NCI-H748 (cell line): ENCODE results near the gene MFAP4.

Source experiments
- DNase-seq: peaks from one replicate; lab custom pipeline; 2025; ENCODE audit not compliant: unreplicated experiment; lab: John Stamatoyannopoulos, UW

Gene MFAP4

GRCh38 chr17:19410875-19411620 lies 24.1 kb upstream of the MFAP4 start, which contains the start of gene RNF112:
TSS of gene RNF112 (plus strand) at chr17:19411232. CDS start at chr17:19411409, 177 bp downstream.
- DNase-seq = peak; percentile 11

- no peak for DNase-seq
These were observed 23.1 kb upstream of the MFAP4 start for GRCh38 chr17:19410091-19410490.

- DNase-seq = no peak
These were observed 22.5 kb upstream of the MFAP4 start for GRCh38 chr17:19409509-19409908.

DNA sequence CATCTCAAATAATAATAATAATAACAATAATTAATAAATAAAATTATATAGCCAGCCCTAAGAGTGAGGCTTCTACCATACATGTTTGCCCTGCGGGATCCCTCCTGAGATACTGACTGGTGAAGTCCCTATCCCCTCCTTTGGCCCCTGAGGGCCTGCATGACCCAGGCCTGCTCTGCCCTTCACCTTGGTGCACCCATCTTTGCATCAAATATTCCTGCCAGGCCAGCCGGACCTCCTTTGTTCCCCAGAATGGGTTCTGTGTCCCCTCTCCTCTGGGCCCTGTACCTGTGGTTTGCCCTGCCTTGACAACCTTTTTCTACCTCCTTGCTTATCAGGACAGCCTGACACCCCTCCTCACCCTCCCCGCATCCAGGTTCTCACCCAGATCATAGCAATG lies 22.1 kb upstream of the MFAP4 start:
- DNase-seq = no peak

DNA sequence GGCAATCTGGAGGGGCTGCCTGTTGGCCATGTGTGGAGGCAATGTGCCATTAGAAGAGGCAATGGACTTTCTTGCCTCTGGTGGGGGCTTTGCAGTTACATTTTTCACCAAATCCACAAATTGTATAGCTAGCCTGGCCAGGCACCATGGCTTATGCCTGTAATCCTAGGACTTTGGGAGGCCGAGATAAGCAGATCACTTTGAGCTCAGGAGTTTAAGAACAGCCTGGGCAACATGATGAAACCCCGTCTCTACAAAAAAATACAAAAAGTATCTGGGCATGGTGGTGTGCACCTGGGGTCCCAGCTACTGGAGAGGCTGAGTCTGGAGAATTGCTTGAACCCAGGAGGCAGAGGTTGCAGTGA lies 21.3 kb upstream of the MFAP4 start:
- no peak for DNase-seq

GRCh38 chr17:19407601-19408345 lies 20.8 kb upstream of the MFAP4 start:
- DNase-seq = no peak

DNA sequence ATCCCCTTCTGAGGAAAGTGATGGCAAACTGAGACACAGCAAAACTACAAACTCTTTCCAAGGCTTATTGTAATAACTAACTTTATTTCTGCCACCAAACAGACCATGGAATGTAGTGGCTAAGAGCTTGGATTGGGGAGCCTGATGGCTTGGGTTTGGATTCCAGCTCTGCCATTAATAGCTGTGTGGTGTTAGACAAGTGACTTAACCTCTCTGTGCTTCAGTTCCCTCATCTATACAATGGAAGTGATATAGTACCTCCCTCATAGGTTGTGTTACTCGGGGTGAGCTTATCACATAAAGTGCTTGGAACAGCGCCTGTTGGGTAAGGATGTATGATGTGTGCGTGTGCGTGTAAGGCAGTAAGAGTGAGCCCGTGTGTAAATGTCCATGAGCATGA lies 18.1 kb upstream of the MFAP4 start:
- DNase-seq = no peak

- DNase-seq = no peak
These were observed 17.3 kb upstream of the MFAP4 start for GRCh38 chr17:19404264-19404663.

DNA sequence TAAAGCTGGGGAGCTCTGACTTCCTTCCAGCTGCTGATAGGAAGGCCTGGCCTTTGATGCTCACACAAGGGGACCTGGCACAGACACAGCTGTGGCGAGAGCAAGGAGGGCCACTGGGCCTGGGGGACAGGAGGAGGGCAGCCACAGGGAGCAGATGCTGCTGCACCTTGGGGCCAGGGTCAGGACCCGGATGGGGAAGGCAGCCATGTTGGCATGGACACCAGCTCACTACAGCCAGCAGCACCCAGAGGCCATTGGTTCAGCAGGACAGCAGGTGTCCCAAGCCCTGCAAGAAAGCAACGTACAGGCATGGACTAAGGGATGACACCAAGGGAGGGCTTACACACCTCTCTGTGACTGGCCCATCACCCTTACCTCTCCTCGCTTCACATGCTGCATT lies 16.0 kb upstream of the MFAP4 start:
- no peak for DNase-seq

GRCh38 chr17:19402171-19402570 lies 15.2 kb upstream of the MFAP4 start:
- no peak for DNase-seq

DNA sequence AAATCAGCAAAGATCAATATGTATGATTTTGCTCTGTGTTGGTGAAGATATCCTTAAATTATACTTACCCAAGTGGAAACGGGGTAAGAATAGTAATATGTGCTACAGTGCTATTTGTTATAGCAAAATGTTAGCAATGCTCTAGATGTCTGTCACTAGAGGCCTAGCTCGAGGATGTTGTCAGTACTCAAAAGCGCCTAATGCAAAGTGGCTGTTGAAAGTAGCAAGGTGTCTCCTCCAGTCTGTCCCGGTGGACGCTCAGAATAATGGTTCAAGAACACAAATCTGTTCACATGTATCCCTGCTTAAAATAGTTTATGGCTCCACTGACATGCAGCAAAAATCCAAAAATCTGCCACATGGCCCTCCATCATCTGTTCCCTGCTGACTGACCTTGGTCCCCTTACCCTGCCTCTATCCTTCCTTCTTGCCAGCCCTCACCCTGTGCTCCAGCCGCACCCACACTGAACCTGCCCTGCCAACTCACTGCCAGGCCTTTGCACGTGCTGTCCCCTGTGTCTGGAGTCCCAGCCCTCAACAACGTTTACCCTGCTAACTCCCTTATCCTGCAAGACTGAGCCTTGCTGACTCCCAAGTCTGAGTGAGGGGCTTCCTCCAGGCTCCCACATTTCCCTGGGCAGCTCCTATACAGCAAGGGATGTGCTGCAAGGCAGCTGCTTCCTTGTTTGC lies 14.5 kb upstream of the MFAP4 start:
- DNase-seq = no peak

DNA sequence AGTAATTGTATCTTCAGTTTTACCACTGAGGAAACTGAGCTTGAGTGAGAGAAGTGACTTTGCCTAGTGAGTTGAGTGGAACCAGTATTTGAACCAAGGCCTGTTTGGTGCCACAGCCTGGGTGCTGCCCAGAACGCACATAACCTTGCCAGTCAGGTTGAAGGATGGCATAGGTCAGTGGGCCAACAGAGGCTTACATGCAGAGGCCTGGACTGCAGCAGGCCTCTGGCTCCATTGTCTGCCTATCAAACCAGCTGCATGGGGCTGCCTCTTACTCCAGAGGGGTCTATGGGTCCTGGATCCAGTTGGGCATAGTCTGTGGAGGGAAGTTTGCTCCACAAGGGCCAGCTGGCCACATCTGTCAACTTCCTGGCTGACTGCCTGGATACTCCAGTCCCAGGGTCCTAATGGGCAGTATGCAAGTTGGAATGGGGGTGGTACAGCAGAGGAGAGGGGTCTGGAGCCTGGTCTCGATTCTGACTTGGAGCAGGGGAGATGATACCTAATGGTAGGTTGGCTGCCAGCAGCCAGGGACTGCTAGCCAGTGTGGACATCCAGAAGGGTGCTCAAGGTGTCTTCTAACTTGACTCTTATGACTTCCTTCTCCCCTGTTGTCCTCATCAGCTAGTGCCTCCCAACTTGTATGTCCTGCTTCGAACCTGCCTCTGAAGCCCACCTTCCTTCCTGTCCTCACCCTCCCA lies 12.9 kb upstream of the MFAP4 start:
- no peak for DNase-seq

- DNase-seq = peak; percentile 73
These were observed 11.6 kb upstream of the MFAP4 start for GRCh38 chr17:19398301-19399181.

- DNase-seq = no peak
These were observed 10.6 kb upstream of the MFAP4 start for GRCh38 chr17:19397556-19398041.

DNA sequence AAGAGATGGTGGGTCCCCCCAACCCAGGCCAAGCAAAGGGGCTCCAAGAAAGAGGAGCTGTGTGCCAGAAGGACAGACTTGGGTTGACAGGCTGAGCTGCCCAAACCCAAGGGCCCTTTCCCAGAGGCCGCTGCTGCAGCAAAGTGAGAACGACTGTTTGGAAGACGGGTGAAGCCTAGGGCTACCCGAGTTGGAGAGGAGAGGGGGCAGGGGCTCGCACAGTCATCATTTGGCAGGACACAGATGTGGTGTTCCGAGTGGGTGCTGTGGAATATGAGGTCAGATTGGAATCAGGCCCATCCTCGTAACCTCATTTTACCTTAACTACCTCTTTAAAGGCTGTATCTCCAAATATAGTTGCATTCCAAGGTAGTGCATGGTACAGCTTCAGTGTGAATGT lies 5.3 kb upstream of the MFAP4 start:
- DNase-seq = no peak

GRCh38 chr17:19391432-19391831 lies 4.4 kb upstream of the MFAP4 start:
- DNase-seq = no peak

DNA sequence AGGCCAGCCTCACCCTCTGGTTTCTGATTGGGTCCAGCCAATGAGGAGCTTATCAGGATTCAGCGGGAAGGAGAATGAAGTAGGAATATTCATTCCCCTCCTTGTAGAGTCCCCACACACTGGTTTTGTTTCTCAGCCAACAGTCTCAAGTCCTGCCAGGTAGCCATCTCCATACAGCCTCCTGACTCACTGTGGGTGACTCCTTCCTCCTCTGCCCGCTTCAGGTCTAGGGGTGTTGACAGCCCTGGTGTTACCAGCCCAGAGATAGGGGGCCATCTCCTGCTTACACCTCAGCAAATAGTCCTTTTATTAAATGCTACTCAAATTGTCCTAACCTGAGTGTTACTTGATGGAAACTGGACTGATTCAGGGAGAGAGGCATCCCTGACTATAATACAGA lies 4.0 kb upstream of the MFAP4 start:
- DNase-seq = no peak

- no peak for DNase-seq
These were observed 2.1 kb upstream of the MFAP4 start for GRCh38 chr17:19388791-19389785.

GRCh38 chr17:19387921-19388521 lies 1.0 kb upstream of the MFAP4 start:
- DNase-seq = no peak
